Adipocyte (in vitro differentiated cells): ENCODE measurements around the gene GTF2F1.
A peak's percentile ranks its signal among the peaks of the same experiment; 100 is the strongest.
"Not testable (repeated sequence)": the region's sequence is repeated elsewhere in the genome, so short reads cannot be mapped to it uniquely, and the experiment has no call there.

Experiments used
- DNase-seq: peaks from one replicate; pipeline ENCODE4 v3.0.0-alpha.2; 2015; ENCODE audit warnings: low read depth
- H3K27me3 ChIP-seq: replicated peaks from 2 replicates; pipeline ENCODE4 v1.7.0; 2013; ENCODE audit warnings: mild to moderate bottlenecking, low read length, moderate library complexity; ENCODE audit not compliant: control insufficient read depth, insufficient read depth
- H3K36me3 ChIP-seq: 2 replicates; pipeline ENCODE4 v1.7.0; 2013; ENCODE audit warnings: low read length, mild to moderate bottlenecking, moderate library complexity; ENCODE audit not compliant: control insufficient read depth, insufficient read depth, severe bottlenecking
- H3K4me1 ChIP-seq: 2 replicates; pipeline ENCODE4 v1.7.0; 2013; ENCODE audit warnings: mild to moderate bottlenecking, low read length, moderate library complexity; ENCODE audit not compliant: control insufficient read depth, insufficient read depth
- H3K4me3 ChIP-seq: 2 replicates; pipeline ENCODE4 v1.7.0; 2013; ENCODE audit warnings: mild to moderate bottlenecking, low read length, moderate library complexity
- H3K9ac ChIP-seq: 2 replicates; pipeline ENCODE4 v1.7.0; 2013; ENCODE audit warnings: mild to moderate bottlenecking, low read length, moderate library complexity
- H3K9me3 ChIP-seq: 2 replicates; pipeline ENCODE4 v1.7.0; 2013; ENCODE audit warnings: mild to moderate bottlenecking, low read length, moderate library complexity; ENCODE audit not compliant: control insufficient read depth

Gene GTF2F1

DNA sequence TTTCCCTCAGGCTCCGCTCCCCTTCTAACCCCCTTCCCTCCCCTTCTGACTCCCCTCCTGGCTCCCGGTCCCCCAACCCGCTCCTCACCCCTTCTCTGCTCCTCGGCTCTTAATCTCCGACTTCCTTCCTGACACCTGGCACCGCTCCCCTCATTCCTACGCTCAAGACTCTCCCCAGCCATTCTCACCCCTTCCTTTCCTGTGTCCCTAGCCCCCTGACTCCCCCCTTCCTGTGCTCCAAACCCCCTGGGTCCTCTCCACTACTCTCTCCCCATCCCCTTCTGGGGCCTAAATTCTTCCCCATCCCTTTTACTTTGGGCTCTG, 31.0 kb downstream of the GTF2F1 start:
- H3K4me1 ChIP-seq: peaks cover 6% of the 10 kb centered on the region
- no peaks in the 10 kb centered on the region for H3K27me3 ChIP-seq
- H3K9ac ChIP-seq: peak overlapping the region; percentile 90
- H3K36me3 ChIP-seq: peaks cover 22% of the 10 kb centered on the region
- peak overlapping the region; percentile 86 for H3K4me3 ChIP-seq
- no peaks in the 10 kb centered on the region for H3K9me3 ChIP-seq
- no peak for DNase-seq

DNA sequence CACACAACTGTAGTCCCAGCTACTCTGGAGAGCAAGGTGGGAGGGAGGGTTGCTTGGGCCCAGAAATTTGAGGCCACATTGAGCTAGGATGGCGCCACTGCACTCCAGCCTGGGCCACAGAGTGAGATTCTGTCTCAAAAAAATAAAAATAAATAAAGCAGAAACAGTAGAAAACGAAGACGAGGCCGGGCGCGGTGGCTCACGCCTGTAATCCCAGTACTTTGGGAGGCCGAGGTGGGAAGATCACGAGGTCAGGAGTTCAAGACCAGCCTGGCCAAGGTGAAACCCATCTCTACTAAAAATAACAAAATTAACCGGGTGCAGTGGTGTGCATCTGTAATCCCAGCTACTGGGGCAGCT, 32.1 kb downstream of the GTF2F1 start:
- DNase-seq, H3K4me1 ChIP-seq, H3K9me3 ChIP-seq, H3K27me3 ChIP-seq: not testable (repeated sequence)
- Histone ChIP-seq H3K9ac (peak overlapping the region; percentile 90), H3K36me3 (peaks cover 13% of the 10 kb centered on the region), H3K4me3 (peak overlapping the region; percentile 86)

DNA sequence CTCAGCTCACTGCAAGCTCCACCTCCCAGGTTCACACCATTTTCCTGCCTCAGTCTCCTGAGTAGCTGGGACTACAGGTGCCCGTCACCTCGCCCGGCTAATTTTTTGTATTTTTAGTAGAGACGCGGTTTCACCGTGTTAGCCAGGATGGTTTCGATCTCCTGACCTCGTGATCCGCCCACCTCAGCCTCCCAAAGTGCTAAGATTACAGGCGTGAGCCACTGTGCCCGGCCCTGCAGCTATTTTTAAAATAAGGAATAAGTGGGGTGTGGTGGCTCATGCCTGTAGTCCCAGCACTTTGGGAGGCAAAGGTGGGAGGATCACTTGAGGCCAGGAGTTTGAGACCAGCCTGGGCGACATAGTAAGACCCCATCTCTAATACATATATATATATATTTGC, 32.5 kb downstream of the GTF2F1 start:
- not testable (repeated sequence) for H3K9me3 ChIP-seq, H3K4me3 ChIP-seq, H3K27me3 ChIP-seq, H3K9ac ChIP-seq, DNase-seq, H3K4me1 ChIP-seq
- peaks cover 11% of the 10 kb centered on the region for H3K36me3 ChIP-seq

DNA sequence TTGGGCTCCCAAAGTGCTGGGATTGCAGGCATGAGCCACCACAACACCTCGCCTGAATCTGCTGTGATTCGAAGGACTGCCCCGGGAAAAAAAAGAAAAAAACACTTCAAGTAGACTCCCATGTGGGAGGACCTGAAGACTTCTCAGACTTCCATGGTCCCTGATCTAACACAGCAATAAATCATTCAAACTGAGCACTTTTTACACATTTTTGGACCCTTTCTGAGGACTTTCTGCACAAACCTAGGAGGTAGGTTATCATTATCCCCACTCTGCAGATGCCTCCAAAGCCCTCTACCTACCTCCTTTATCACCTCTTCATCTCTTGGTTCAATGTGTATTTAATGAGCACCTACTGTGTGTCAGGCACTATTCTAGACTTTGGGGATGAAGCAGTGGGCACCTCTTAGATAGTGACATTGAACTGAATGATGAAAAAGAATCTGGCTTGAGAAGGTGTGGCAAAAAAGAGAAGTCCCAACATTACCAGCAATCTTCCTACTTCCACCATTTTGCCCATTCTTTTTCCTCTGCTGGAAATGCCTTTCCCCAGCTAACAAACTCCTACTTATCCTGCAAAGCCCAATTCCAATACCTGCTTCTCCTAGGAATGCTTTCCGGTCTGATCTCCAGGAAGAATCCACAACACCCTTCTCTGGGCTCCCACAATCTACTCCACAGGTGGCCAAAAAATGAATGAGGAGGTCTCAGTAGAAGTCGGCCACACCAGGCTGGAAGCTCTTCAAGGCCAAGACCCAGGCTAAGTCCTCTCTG, 33.2 kb downstream of the GTF2F1 start:
- no peak overlapping the region for H3K9ac ChIP-seq
- H3K9me3 ChIP-seq: no peaks in the 10 kb centered on the region
- no peaks in the 10 kb centered on the region for H3K27me3 ChIP-seq
- H3K4me1 ChIP-seq: peaks cover 6% of the 10 kb centered on the region
- H3K36me3 ChIP-seq: peaks cover 5% of the 10 kb centered on the region
- DNase-seq: no peak
- H3K4me3 ChIP-seq: no peak overlapping the region

DNA sequence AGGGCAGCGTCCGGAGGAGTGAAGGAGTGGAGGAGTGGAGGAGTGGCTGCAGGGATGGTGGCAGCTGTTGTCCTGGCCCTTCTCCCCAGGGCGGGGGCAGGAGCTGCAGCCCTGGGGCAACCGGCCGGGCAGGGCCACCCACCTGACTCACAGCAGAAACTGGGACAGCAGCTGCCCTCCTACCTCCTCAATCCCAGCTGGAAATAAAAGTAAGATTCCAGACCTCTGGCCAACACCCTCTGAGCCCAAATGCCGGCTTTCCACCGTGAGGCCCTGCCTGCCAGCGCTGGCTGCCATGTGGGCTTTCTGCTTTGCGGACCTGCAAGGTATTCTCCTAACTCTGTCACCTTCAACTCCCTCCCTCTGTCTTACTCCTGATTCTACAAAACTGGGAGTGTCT, 35.0 kb downstream of the GTF2F1 start:
- DNase-seq: no peak
- H3K9ac ChIP-seq: no peak overlapping the region
- H3K27me3 ChIP-seq: no peaks in the 10 kb centered on the region
- no peak overlapping the region for H3K4me3 ChIP-seq
- peaks cover 6% of the 10 kb centered on the region for H3K4me1 ChIP-seq
- no peaks in the 10 kb centered on the region for H3K9me3 ChIP-seq
- H3K36me3 ChIP-seq: no peaks in the 10 kb centered on the region

DNA sequence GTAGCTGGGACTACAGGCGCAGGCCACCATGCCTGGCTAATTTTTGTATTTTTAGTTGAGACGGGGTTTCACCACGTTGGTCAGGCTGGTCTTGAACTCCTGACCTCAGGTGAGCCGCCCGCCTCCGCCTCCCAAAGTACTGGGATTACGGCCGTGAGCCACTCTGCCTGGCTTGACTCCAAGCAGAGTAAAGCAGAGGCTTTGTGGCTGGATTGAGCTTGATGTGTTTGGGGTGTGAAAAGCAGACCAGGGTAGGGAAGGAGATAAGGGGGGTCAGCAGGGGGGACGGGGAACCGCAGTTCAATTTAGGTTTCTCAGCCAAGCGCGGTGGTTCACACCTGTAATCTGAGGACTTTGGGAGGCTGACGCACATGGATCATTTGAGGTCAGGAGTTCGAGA, 35.8 kb downstream of the GTF2F1 start:
- Histone ChIP-seq H3K9ac (no peak overlapping the region), H3K4me3 (no peak overlapping the region), H3K9me3 (peaks cover 6% of the 10 kb centered on the region), H3K27me3 (no peaks in the 10 kb centered on the region), H3K36me3 (no peaks in the 10 kb centered on the region), H3K4me1 (peaks cover 2% of the 10 kb centered on the region)
- no peak for DNase-seq

DNA sequence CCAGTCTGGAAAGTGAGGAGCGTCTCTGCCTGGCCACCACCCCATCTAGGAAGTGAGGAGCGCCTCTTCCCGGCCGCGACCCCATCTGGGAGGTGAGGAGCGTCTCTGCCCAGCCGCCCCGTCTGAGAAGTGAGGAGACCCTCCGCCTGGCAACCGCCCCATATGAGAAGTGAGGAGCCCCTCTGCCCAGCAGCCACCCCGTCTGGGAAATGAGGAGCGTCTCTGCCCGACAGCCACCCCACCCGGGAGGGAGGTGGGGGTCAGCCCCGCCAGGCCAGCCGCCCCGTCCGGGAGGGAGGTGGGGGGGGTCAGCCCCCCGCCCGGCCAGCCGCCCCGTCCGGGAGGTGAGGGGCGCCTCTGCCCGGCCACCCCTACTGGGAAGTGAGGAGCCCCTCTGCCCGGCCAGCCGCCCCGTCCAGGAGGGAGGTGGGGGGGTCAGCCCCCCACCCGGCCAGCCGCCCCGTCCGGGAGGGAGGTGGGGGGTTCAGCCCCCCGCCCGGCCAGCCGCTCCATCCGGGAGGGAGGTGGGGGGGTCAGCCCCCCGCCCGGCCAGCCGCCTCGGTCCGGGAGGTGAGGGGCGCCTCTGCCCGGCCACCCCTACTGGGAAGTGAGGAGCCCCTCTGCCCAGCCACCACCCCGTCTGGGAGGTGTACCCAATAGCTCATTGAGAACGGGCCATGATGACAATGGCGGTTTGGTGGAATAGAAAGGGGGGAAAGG, 37.5 kb downstream of the GTF2F1 start:
- not testable (repeated sequence) for H3K4me1 ChIP-seq, H3K9me3 ChIP-seq, DNase-seq, H3K27me3 ChIP-seq, H3K4me3 ChIP-seq, H3K9ac ChIP-seq, H3K36me3 ChIP-seq

DNA sequence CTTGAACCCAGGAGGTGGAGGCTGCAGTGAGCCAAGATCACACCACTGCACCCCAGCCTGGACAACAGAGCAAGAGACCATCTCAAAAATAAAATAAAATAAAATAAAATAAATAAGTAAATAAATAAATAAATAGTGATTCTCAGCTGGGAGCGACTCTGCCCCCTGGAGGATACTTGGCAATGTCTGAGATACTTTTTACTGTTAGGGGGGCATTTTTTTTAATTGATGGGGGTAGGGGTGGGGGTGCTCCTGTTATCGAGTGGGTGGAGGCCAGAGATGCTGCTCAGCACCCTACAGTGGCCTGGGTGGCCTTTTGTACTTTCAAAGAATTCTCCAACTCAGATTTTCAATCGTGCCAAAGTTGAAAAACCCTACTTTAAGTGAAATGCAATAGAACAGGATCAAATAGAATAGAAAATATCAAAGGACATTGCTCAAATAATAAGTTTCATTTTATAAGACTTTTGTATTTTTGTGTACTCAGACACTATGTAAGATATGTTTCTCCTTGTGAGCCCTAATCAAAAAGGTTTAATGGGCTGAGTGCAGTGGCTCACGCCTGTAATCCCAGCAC, 38.8 kb downstream of the GTF2F1 start:
- Histone ChIP-seq H3K27me3 (no peaks in the 10 kb centered on the region), H3K4me1 (no peaks in the 10 kb centered on the region), H3K36me3 (no peaks in the 10 kb centered on the region), H3K4me3 (no peak overlapping the region), H3K9ac (no peak overlapping the region), H3K9me3 (peaks cover 8% of the 10 kb centered on the region)
- DNase-seq: peak; percentile 71

DNA sequence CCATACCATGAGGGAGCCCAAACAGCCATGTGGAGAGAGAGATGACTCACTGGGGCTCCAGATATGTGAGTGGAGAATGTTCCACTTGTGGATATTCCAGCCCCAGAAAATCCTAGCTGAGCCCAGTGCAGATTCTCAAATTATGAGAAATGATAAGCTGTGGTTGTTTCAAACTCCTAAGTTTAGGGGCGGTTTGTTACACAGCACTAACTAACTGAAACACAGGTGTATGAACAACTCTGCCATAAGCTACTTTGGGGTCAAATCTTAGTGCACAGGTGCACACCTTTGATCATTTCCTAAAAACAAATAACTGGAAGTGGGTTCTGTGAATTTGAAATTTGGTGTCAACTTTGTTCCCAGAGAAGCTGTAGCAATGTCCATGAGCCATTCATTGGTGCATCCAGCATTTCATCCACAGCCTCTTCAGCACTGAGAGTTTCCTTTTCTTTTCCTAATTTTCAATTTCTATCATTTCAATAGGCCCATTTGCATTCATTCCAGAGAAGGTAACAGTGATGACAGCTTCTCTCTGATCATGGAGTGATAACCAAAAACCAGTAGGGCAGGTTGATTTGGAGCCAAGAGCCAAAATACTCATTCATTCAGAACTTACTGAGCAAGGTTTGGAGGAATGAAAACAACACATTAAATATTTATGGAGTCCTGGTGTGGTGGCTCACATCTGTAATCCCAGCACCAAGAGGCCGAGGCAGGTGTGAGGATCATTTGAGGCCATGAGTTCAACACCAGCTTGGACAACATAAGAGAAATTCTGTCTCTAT, 40.4 kb downstream of the GTF2F1 start:
- no peak for DNase-seq
- no peaks in the 10 kb centered on the region for H3K27me3 ChIP-seq
- no peaks in the 10 kb centered on the region for H3K4me1 ChIP-seq
- H3K9ac ChIP-seq: no peak overlapping the region
- peaks cover 8% of the 10 kb centered on the region for H3K9me3 ChIP-seq
- H3K4me3 ChIP-seq: no peak overlapping the region
- H3K36me3 ChIP-seq: no peaks in the 10 kb centered on the region

DNA sequence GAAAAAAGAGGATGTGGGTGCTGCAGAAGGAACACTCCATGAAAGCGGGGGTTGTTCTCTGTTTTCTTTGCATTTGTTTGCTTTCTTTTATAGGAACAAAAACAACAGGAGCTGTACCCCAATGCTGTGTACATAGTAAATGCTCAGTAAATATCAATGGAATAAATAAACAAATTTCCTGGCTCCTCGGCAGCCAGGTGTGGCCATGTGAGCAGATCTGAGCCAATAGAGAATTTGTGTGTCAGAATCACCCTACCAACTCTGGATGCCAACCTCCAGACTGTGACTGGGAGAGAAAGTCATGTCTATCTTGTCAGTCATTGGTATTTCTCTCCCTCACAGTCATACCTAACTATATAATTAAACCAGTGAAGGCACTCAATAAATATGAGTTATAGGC, 42.3 kb downstream of the GTF2F1 start:
- Histone ChIP-seq H3K27me3 (no peaks in the 10 kb centered on the region), H3K36me3 (no peaks in the 10 kb centered on the region), H3K4me3 (no peak overlapping the region)

DNA sequence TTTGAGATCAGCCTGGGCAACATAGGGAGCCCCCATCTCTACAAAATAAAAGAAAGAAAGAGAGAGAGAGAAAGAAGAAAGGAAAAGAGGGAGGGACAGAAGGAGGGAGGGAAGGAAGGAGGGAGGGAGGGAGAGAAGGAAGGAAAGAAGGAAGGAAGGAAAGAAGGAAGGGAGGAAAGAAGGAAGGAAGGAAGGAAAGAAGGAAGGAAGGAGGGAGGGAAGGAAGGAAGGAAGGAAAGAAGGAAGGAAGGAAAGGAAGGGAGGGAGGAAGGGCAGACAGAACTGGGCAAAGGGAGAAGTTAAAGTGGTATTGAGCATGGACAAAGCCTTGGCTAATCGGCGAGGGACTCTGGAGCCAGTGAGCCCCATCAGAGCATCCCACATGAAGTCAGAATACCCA, 43.7 kb downstream of the GTF2F1 start:
- not testable (repeated sequence) for DNase-seq, H3K27me3 ChIP-seq, H3K36me3 ChIP-seq, H3K9ac ChIP-seq, H3K4me1 ChIP-seq, H3K9me3 ChIP-seq, H3K4me3 ChIP-seq

More for the DNA sequence above, 42.3 kb downstream of the GTF2F1 start:
- no peak overlapping the region for H3K9ac ChIP-seq
- peaks cover 8% of the 10 kb centered on the region for H3K9me3 ChIP-seq
- no peaks in the 10 kb centered on the region for H3K4me1 ChIP-seq
- no peak for DNase-seq
